Measurements from ENCODE around the gene SLC7A7. TPM values are rescaled to one million over a fixed set of nuclear protein-coding genes. Genes with fewer than 3 reads are reported as not detected.

Gene SLC7A7
- total and polyA plus RNA-seq, 4 donors, result 2.8 to 14.3 (median 8.8) TPM

GRCh38 chr14:22747769-22748168 is 67.5 kb downstream of the SLC7A7 start:
- Histone ChIP-seq H3K4me3 (ENCODE audit: low read depth in 1 of 3, low read length in 3 of 3) (no peak overlapping the region), H3K27me3 (ENCODE audit: control insufficient read depth in 4 of 4, insufficient read depth in 4 of 4, low read length in 3 of 4) (no peaks in the 10 kb centered on the region), H3K9me3 (ENCODE audit: control insufficient read depth in 4 of 4, low read length in 3 of 4) (no peaks in the 10 kb centered on the region), H3K4me1 (ENCODE audit: control insufficient read depth in 4 of 4, insufficient read depth in 4 of 4, low read length in 3 of 4) (no peaks in the 10 kb centered on the region), H3K27ac (ENCODE audit: low read depth in 1 of 2, low read length in 2 of 2) (no peak overlapping the region), H3K36me3 (ENCODE audit: control insufficient read depth in 4 of 4, insufficient read depth in 3 of 4, low read depth in 1 of 4, low read length in 3 of 4) (no peaks in the 10 kb centered on the region), H3K9ac (ENCODE audit: low read depth in 1 of 2, low read length in 2 of 2) (no peak overlapping the region)
- WGBS, result 87% methylated on average over 4 of the region's 4 CpGs
- DNase-seq (ENCODE audit: low spot score), result no peak
- TF ChIP-seq FOXA2 (IDR thresholded peaks at IDR 0.05), result no peak

- TF ChIP-seq HNF4A (conservative IDR thresholded peaks at IDR 0.05) (no peak), RXRA (IDR thresholded peaks at IDR 0.05) (no peak), RAD21 (IDR thresholded peaks at IDR 0.05) (no peak), HNF4G (IDR thresholded peaks at IDR 0.05) (no peak), CTCF (IDR thresholded peaks at IDR 0.05; ENCODE audit: low read depth, low read length, missing input control) (no peak), JUND (IDR thresholded peaks at IDR 0.05) (no peak), TAF1 (conservative IDR thresholded peaks at IDR 0.05) (no peak), MAX (IDR thresholded peaks at IDR 0.05) (no peak), NR2F2 (IDR thresholded peaks at IDR 0.05) (no peak), GABPA (IDR thresholded peaks at IDR 0.05 in 1 of 2, conservative IDR thresholded peaks at IDR 0.05 in 1 of 2) (no peak), YY1 (IDR thresholded peaks at IDR 0.05) (no peak), ZBTB33 (IDR thresholded peaks at IDR 0.05) (no peak), EGR1 (IDR thresholded peaks at IDR 0.05; ENCODE audit: low read depth in 2 of 2) (no peak), REST (IDR thresholded peaks at IDR 0.05) (no peak), ATF3 (IDR thresholded peaks at IDR 0.05) (no peak), FOXA1 (IDR thresholded peaks at IDR 0.05) (no peak), FOXA2 (IDR thresholded peaks at IDR 0.05) (no peak), SP1 (IDR thresholded peaks at IDR 0.05) (no peak)
Measured at GRCh38 chr14:22740020-22740419, 75.2 kb downstream of the SLC7A7 start.

More at GRCh38 chr14:22740020-22740419, 75.2 kb downstream of the SLC7A7 start:
- Histone ChIP-seq H3K27me3 (ENCODE audit: control insufficient read depth in 4 of 4, insufficient read depth in 4 of 4, low read length in 3 of 4) (no peaks in the 10 kb centered on the region), H3K36me3 (ENCODE audit: control insufficient read depth in 4 of 4, insufficient read depth in 3 of 4, low read depth in 1 of 4, low read length in 3 of 4) (no peaks in the 10 kb centered on the region), H3K4me1 (ENCODE audit: control insufficient read depth in 4 of 4, insufficient read depth in 4 of 4, low read length in 3 of 4) (no peaks in the 10 kb centered on the region), H3K27ac (ENCODE audit: low read depth in 1 of 2, low read length in 2 of 2) (no peak overlapping the region), H3K9me3 (ENCODE audit: control insufficient read depth in 4 of 4, low read length in 3 of 4) (peaks cover 0 to 2% (median 0%) of the 10 kb centered on the region in 4 donors), H3K4me3 (ENCODE audit: low read depth in 1 of 3, low read length in 3 of 3) (no peak overlapping the region), H3K9ac (ENCODE audit: low read depth in 1 of 2, low read length in 2 of 2) (no peak overlapping the region)
- 86% methylated on average over 3 of the region's 3 CpGs for WGBS
- DNase-seq (ENCODE audit: low spot score), result no peak

All from liver (tissue), 9 donors.